HEK293 (cell line): Measurements from ENCODE around the gene NDE1.

ENCODE experiments used
- CTCF ChIA-PET: fragments of 350-600 bp; formaldehyde crosslinking; extraction: SDS; loops from one replicate; lab custom pipeline; 2021; ENCODE audit warnings: antibody characterized with exemption; lab: Yijun Ruan, JAX
- POLR2A ChIA-PET: fragments of 300-600 bp; formaldehyde crosslinking; extraction: SDS; loops from one replicate; lab custom pipeline; 2020; ENCODE audit warnings: antibody characterized with exemption, inconsistent platforms; lab: Yijun Ruan, JAX
- H3K27ac ChIP-seq: fragments of 200-500 bp; sonication (Bioruptor generic); 2 replicates; pipeline ENCODE4 v1.5.1; 2014; ENCODE audit warnings: low read depth, low read length, control low read depth, inconsistent platforms; ENCODE audit errors: extremely low read depth
- H3K36me3 ChIP-seq, 2 experiments: fragments of 200-500 bp in 1 of 2; sonication (Bioruptor generic) in 1 of 2; 1 replicate in 1 of 2; 2 replicates in 1 of 2; pipeline ENCODE4 v1.5.1; 2014 to 2017; ENCODE audit warnings: inconsistent platforms in 2 of 2, low read length in 2 of 2; ENCODE audit not compliant: control insufficient read depth in 2 of 2, insufficient read depth in 1 of 2
- H3K4me1 ChIP-seq: fragments of 200-500 bp; sonication (Bioruptor generic); 2 replicates; pipeline ENCODE4 v1.5.1; 2014; ENCODE audit warnings: mild to moderate bottlenecking, low read length, inconsistent platforms; ENCODE audit not compliant: control insufficient read depth, insufficient read depth
- H3K4me3 ChIP-seq: 2 replicates; pipeline ENCODE4 v1.5.1; 2011; ENCODE audit warnings: low read depth, mild to moderate bottlenecking, control low read depth, low read length, moderate library complexity
- H3K9me3 ChIP-seq: fragments of 200-500 bp; sonication (Bioruptor generic); 2 replicates; pipeline ENCODE4 v1.5.1; 2014; ENCODE audit warnings: low read depth, low read length, inconsistent platforms; ENCODE audit not compliant: control insufficient read depth, insufficient read depth
- HOXC10 ChIP-seq: sonication (generic); formaldehyde crosslinking; IDR thresholded peaks from 2 replicates; pipeline ENCODE4 v1.8.1; 2023; ENCODE audit warnings: mild to moderate bottlenecking, missing genetic modification reagents
- KLF9 ChIP-seq: fragments of 450-650 bp; formaldehyde crosslinking; IDR thresholded peaks from 2 replicates; pipeline ENCODE4 v1.5.1; 2016; ENCODE audit warnings: missing biosample characterization, missing genetic modification characterization, low read depth
- PBX3 ChIP-seq: sonication (generic); formaldehyde crosslinking; IDR thresholded peaks from 2 replicates; pipeline ENCODE4 v1.8.1; 2022; ENCODE audit warnings: mild to moderate bottlenecking, moderate library complexity, missing genetic modification reagents
- PRDM1 ChIP-seq: fragments of 450-650 bp; formaldehyde crosslinking; IDR thresholded peaks from 2 replicates; pipeline ENCODE4; 2016; ENCODE audit warnings: missing biosample characterization, missing genetic modification characterization
- SP2 ChIP-seq: fragments of 450-650 bp; formaldehyde crosslinking; IDR thresholded peaks from 2 replicates; pipeline ENCODE4 v1.5.1; 2016; ENCODE audit warnings: missing biosample characterization, missing genetic modification characterization
- ZBTB10 ChIP-seq: fragments of 450-650 bp; formaldehyde crosslinking; IDR thresholded peaks from 2 replicates; pipeline ENCODE4 v1.5.1; 2016; ENCODE audit warnings: missing biosample characterization, missing genetic modification characterization
- ZBTB20 ChIP-seq: fragments of 450-650 bp; formaldehyde crosslinking; IDR thresholded peaks from 2 replicates; pipeline ENCODE4 v1.5.1; 2016; ENCODE audit warnings: missing biosample characterization, missing genetic modification characterization
- ZBTB48 ChIP-seq: fragments of 450-650 bp; formaldehyde crosslinking; IDR thresholded peaks from 2 replicates; pipeline ENCODE4 v1.5.1; 2016; ENCODE audit warnings: missing biosample characterization, missing genetic modification characterization
- ZBTB7A ChIP-seq: fragments of 450-650 bp; formaldehyde crosslinking; IDR thresholded peaks from 2 replicates; pipeline ENCODE4 v1.5.1; 2016; ENCODE audit warnings: low read depth, missing biosample characterization, missing genetic modification characterization
- ZEB2 ChIP-seq: fragments of 450-650 bp; formaldehyde crosslinking; IDR thresholded peaks from 2 replicates; pipeline ENCODE4 v1.5.1; 2016; ENCODE audit warnings: missing biosample characterization, missing genetic modification characterization
- ZIC2 ChIP-seq: fragments of 450-650 bp; formaldehyde crosslinking; IDR thresholded peaks from 2 replicates; pipeline ENCODE4 v1.5.1; 2016; ENCODE audit warnings: missing biosample characterization, missing genetic modification characterization
- ZNF132 ChIP-seq: fragments of 450-650 bp; formaldehyde crosslinking; IDR thresholded peaks from 2 replicates; pipeline ENCODE4 v1.5.1; 2017; ENCODE audit warnings: missing biosample characterization, missing genetic modification characterization, borderline replicate concordance
- ZNF133 ChIP-seq: fragments of 450-650 bp; formaldehyde crosslinking; IDR thresholded peaks from 2 replicates; pipeline ENCODE4 v1.5.1; 2016; ENCODE audit warnings: missing biosample characterization, missing genetic modification characterization
- ZNF18 ChIP-seq: fragments of 450-650 bp; formaldehyde crosslinking; IDR thresholded peaks from 2 replicates; pipeline ENCODE4 v1.5.1; 2016; ENCODE audit warnings: missing biosample characterization, missing genetic modification characterization
- ZNF239 ChIP-seq: fragments of 450-650 bp; formaldehyde crosslinking; IDR thresholded peaks from 2 replicates; pipeline ENCODE4 v1.5.1; 2016; ENCODE audit warnings: missing biosample characterization, missing genetic modification characterization
- ZNF335 ChIP-seq: fragments of 450-650 bp; formaldehyde crosslinking; conservative IDR thresholded peaks from 2 replicates; pipeline ENCODE4 v1.5.1; 2016; ENCODE audit warnings: missing biosample characterization, missing genetic modification characterization
- ZNF341 ChIP-seq: fragments of 450-650 bp; formaldehyde crosslinking; IDR thresholded peaks from 2 replicates; pipeline ENCODE4; 2016; ENCODE audit warnings: low read depth, missing biosample characterization, missing genetic modification characterization
- ZNF423 ChIP-seq: fragments of 450-650 bp; formaldehyde crosslinking; IDR thresholded peaks from 2 replicates; pipeline ENCODE4 v1.5.1; 2016; ENCODE audit warnings: missing biosample characterization, missing genetic modification characterization
- ZNF544 ChIP-seq: fragments of 450-650 bp; formaldehyde crosslinking; IDR thresholded peaks from 2 replicates; pipeline ENCODE4 v1.5.0; 2017; ENCODE audit warnings: missing biosample characterization, missing genetic modification characterization
- ZNF600 ChIP-seq: fragments of 450-650 bp; formaldehyde crosslinking; IDR thresholded peaks from 2 replicates; pipeline ENCODE4 v1.5.1; 2016; ENCODE audit warnings: missing biosample characterization, missing genetic modification characterization
- ZNF624 ChIP-seq: fragments of 450-650 bp; formaldehyde crosslinking; IDR thresholded peaks from 2 replicates; pipeline ENCODE4 v1.5.1; 2017; ENCODE audit warnings: missing biosample characterization, missing genetic modification characterization
- ZNF660 ChIP-seq: fragments of 450-650 bp; IDR thresholded peaks from 2 replicates; pipeline ENCODE4 v1.5.1; 2018; ENCODE audit warnings: missing biosample characterization, mild to moderate bottlenecking, missing genetic modification characterization
- ZNF785 ChIP-seq: fragments of 450-650 bp; formaldehyde crosslinking; IDR thresholded peaks from 2 replicates; pipeline ENCODE4 v1.5.1; 2016; ENCODE audit warnings: missing biosample characterization, missing genetic modification characterization
- ZSCAN5A ChIP-seq: fragments of 450-650 bp; formaldehyde crosslinking; IDR thresholded peaks from 2 replicates; pipeline ENCODE4 v1.5.1; 2016; ENCODE audit warnings: missing biosample characterization, missing genetic modification characterization
- ZXDB ChIP-seq: fragments of 450-650 bp; formaldehyde crosslinking; IDR thresholded peaks from 2 replicates; pipeline ENCODE4 v1.5.1; 2016; ENCODE audit warnings: missing biosample characterization, missing genetic modification characterization
- TF ChIP-seq, protein P1 (sequence below): fragments of 450-650 bp; formaldehyde crosslinking; IDR thresholded peaks from 2 replicates; pipeline ENCODE4 v1.5.1; 2016; ENCODE audit warnings: missing biosample characterization, missing genetic modification characterization
- TF ChIP-seq, protein P2 (sequence below): fragments of 450-650 bp; formaldehyde crosslinking; IDR thresholded peaks from 2 replicates; pipeline ENCODE4 v1.5.1; 2016; ENCODE audit warnings: missing biosample characterization, missing genetic modification characterization

The NDE1 gene

GRCh38 chr16:15649727-15650018 lies 372 bp upstream of the NDE1 start (continued):
- TF ChIP-seq ZBTB10 (no peak), ZNF132 (no peak)

DNA sequence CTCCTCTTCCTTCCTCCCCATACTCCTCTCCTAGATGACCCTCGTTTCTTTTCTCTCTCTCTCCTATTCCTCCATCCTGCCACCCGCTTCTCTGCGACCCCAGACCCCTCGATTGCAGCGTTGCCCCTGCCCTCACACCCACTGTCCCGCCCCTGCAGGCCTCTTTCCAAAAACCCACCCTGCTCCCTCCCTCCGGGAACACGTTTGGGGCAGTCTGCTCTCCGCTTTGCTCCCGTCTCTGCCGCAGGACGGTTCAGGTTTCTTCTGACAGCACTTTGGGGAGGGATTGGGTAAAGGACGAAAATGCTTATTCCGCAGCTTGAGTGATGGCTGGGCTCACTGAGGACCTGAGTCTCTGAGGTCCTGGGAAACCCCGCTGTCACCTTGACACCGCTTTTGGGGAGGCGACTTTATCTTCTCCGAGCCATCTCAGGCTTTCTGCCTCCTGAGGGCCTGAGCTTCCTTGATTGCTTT lies 690 bp downstream of the NDE1 start:
- ChIA-PET CTCF (interaction anchor here (0.6 to 0.7 kb wide), 2 partner anchors 26 to 119 kb away, joined by 3 read pairs; no protein-coding TSS in a partner anchor), POLR2A (interaction anchor here (0.6 to 1.0 kb wide), 3 partner anchors 8 to 63 kb away, joined by 3 to 4 read pairs (median 3); partner anchors contain the start of gene MARF1)
- H3K4me1 ChIP-seq = no peaks in the 10 kb centered on the region
- TF ChIP-seq SP2 (peak; percentile 88), ZNF335 (tag by site-specific recombination) (peak; percentile 94), ZNF544 (no peak), ZBTB20 (tag by site-specific recombination) (peak; percentile 76), ZNF133 (no peak), ZNF624 (tag by site-specific recombination) (no peak), ZNF785 (tag by site-specific recombination) (no peak), ZNF341 (tag by site-specific recombination) (peak; percentile 56), HOXC10 (no peak), KLF9 (tag by site-specific recombination) (peak; percentile 81), ZNF600 (tag by site-specific recombination) (peak; percentile 86), ZSCAN5A (tag by site-specific recombination) (no peak), ZBTB48 (tag by site-specific recombination) (no peak), PBX3 (CRISPR knock-in tag) (no peak), ZNF18 (no peak), ZXDB (peak; percentile 85; the same call in 1 of the 2 replicates), ZIC2 (no peak), ZBTB7A (tag by site-specific recombination) (0 out of 2 replicates have a peak, but pooled peaks have one; percentile 6), ZNF132 (no peak), ZNF660 (tag by site-specific recombination) (no peak), ZEB2 (tag by site-specific recombination) (peak; percentile 54; the same call in 1 of the 2 replicates), ZNF423 (no peak), ZNF239 (tag by site-specific recombination) (no peak), PRDM1 (no peak)
- TF ChIP-seq, protein P1, sequence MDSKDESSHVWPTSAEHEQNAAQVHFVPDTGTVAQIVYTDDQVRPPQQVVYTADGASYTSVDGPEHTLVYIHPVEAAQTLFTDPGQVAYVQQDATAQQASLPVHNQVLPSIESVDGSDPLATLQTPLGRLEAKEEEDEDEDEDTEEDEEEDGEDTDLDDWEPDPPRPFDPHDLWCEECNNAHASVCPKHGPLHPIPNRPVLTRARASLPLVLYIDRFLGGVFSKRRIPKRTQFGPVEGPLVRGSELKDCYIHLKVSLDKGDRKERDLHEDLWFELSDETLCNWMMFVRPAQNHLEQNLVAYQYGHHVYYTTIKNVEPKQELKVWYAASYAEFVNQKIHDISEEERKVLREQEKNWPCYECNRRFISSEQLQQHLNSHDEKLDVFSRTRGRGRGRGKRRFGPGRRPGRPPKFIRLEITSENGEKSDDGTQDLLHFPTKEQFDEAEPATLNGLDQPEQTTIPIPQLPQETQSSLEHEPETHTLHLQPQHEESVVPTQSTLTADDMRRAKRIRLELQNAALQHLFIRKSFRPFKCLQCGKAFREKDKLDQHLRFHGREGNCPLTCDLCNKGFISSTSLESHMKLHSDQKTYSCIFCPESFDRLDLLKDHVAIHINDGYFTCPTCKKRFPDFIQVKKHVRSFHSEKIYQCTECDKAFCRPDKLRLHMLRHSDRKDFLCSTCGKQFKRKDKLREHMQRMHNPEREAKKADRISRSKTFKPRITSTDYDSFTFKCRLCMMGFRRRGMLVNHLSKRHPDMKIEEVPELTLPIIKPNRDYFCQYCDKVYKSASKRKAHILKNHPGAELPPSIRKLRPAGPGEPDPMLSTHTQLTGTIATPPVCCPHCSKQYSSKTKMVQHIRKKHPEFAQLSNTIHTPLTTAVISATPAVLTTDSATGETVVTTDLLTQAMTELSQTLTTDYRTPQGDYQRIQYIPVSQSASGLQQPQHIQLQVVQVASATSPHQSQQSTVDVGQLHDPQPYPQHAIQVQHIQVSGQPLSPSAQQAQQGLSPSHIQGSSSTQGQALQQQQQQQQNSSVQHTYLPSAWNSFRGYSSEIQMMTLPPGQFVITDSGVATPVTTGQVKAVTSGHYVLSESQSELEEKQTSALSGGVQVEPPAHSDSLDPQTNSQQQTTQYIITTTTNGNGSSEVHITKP (tag by site-specific recombination) = peak; percentile 86
- TF ChIP-seq, protein P2, sequence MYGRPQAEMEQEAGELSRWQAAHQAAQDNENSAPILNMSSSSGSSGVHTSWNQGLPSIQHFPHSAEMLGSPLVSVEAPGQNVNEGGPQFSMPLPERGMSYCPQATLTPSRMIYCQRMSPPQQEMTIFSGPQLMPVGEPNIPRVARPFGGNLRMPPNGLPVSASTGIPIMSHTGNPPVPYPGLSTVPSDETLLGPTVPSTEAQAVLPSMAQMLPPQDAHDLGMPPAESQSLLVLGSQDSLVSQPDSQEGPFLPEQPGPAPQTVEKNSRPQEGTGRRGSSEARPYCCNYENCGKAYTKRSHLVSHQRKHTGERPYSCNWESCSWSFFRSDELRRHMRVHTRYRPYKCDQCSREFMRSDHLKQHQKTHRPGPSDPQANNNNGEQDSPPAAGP = peak; percentile 82

More for the DNA sequence above, 690 bp downstream of the NDE1 start:
- H3K4me3 ChIP-seq = peak overlapping the region; percentile 82
- peaks cover 3 to 7% of the 10 kb centered on the region in 2 experiments; a peak in 2 of 3 replicates for H3K36me3 ChIP-seq
- peak overlapping the region; percentile 83; the same call in 1 of the 2 replicates for H3K27ac ChIP-seq
- H3K9me3 ChIP-seq = no peaks in the 10 kb centered on the region
